GM12801 (cell line): ENCODE measurements around the gene HOXC6.

Experiments used
- CTCF ChIP-seq: IDR thresholded peaks from one replicate; pipeline ENCODE4 v1.5.1; 2011; ENCODE audit warnings: control low read depth; ENCODE audit not compliant: insufficient read length; ENCODE audit errors: extremely low read depth

The HOXC6 gene

GRCh38 chr12:54075409-54075808, 47.2 kb downstream of the HOXC6 start:
- no peak for TF ChIP-seq CTCF

DNA sequence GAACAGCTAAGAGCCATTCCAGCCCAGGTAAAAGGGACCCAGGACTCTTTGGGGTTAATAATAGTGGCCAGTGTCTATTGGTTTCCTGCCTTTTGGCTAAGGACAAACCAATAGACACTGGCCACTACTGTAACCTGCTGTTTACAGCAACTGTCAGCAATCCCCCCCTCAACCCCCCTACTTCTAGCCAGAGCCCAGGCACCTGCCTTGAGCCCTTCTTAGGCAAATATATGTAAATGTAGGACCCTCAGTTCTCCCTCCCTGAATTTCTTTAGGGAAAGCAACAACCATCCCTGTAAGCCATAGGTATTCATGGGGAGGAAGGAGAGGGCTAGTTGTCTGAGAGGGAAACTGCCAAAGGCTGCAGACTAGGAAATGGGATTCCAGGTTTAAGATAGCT, 47.7 kb downstream of the HOXC6 start:
- TF ChIP-seq CTCF, result no peak
